Liver (tissue), 9 donors: ENCODE data around the gene ZXDC. TPM values are rescaled to one million over a fixed set of nuclear protein-coding genes. Genes with fewer than 3 reads are reported as not detected.

Experiments
- DNase-seq: peaks from one replicate; pipeline ENCODE4 v3.0.0-alpha.2; 2017; ENCODE audit warnings: low spot score
- H3K27ac ChIP-seq, 2 donors: one replicate each; pipeline ENCODE4 v1.7.0; 2013; ENCODE audit warnings: inconsistent platforms in 2 of 2, low read length in 2 of 2, control low read depth in 1 of 2, low read depth in 1 of 2, mild to moderate bottlenecking in 1 of 2
- H3K27me3 ChIP-seq, 4 donors: one replicate each; pipeline versions ENCODE4 v1.6.1 to v1.7.0; 2013; ENCODE audit warnings: low read length in 3 of 4, inconsistent platforms in 1 of 4, mild to moderate bottlenecking in 1 of 4, moderate library complexity in 1 of 4; ENCODE audit not compliant: control insufficient read depth in 4 of 4, insufficient read depth in 4 of 4
- H3K36me3 ChIP-seq, 4 donors: one replicate each; pipeline versions ENCODE4 v1.6.1 to v1.7.0; 2013; ENCODE audit warnings: low read length in 3 of 4, mild to moderate bottlenecking in 3 of 4, low read depth in 1 of 4, moderate library complexity in 1 of 4; ENCODE audit not compliant: control insufficient read depth in 4 of 4, insufficient read depth in 3 of 4
- H3K4me1 ChIP-seq, 4 donors: one replicate each; pipeline versions ENCODE4 v1.6.1 to v1.7.0; 2013; ENCODE audit warnings: low read length in 3 of 4, mild to moderate bottlenecking in 3 of 4, moderate library complexity in 1 of 4; ENCODE audit not compliant: control insufficient read depth in 4 of 4, insufficient read depth in 4 of 4
- H3K4me3 ChIP-seq, 3 donors: one replicate each; pipeline versions ENCODE4 v1.6.1 to v1.7.0; 2013; ENCODE audit warnings: low read length in 3 of 3, control low read depth in 1 of 3, low read depth in 1 of 3, mild to moderate bottlenecking in 1 of 3
- H3K9ac ChIP-seq, 2 donors: one replicate each; pipeline ENCODE4 v1.7.0; 2013; ENCODE audit warnings: low read length in 2 of 2, mild to moderate bottlenecking in 2 of 2, moderate library complexity in 2 of 2, control low read depth in 1 of 2, low read depth in 1 of 2
- H3K9me3 ChIP-seq, 4 donors: one replicate each; pipeline versions ENCODE4 v1.6.1 to v1.7.0; 2013; ENCODE audit warnings: low read length in 3 of 4; ENCODE audit not compliant: control insufficient read depth in 4 of 4
- EGR1 ChIP-seq, 2 donors: IDR thresholded peaks; 2 replicates each; pipeline ENCODE4 v1.6.1; 2016 to 2018; ENCODE audit warnings: antibody characterized with exemption in 2 of 2, low read depth in 2 of 2
- FOXA1 ChIP-seq: IDR thresholded peaks from 2 replicates; pipeline ENCODE4 v1.6.1; 2016; ENCODE audit warnings: antibody characterized with exemption
- FOXA2 ChIP-seq: IDR thresholded peaks from 2 replicates; pipeline ENCODE4 v1.6.1; 2016; ENCODE audit warnings: antibody characterized with exemption
- JUND ChIP-seq, 2 donors: IDR thresholded peaks; 2 replicates each; pipeline ENCODE4 v1.6.1; 2016; ENCODE audit warnings: antibody characterized with exemption in 2 of 2
- RAD21 ChIP-seq, 2 donors: IDR thresholded peaks; 2 replicates each; pipeline ENCODE4 v1.6.1; 2016; ENCODE audit warnings: antibody characterized with exemption in 2 of 2, mild to moderate bottlenecking in 2 of 2
- RXRA ChIP-seq, 2 donors: IDR thresholded peaks; 2 replicates each; pipeline ENCODE4 v1.6.1; 2017 to 2018; ENCODE audit warnings: antibody characterized with exemption in 2 of 2, mild to moderate bottlenecking in 1 of 2
- YY1 ChIP-seq: IDR thresholded peaks from 2 replicates; pipeline ENCODE4 v1.6.1; 2016; ENCODE audit warnings: antibody characterized with exemption, mild to moderate bottlenecking
- WGBS: extraction: QIAGEN DNeasy Blood & Tissue Kit; methylation state at CpG from one replicate; pipeline ENCODE4 v1.1.7; 2013; 5-methylcytosine and 5-hydroxymethylcytosine counted together
- polyA plus RNA-seq, 2 donors: library from polyadenylated mRNA; stranded (reverse) in 1 of 2; unstranded in 1 of 2; fragments of 200-250 nt in 1 of 2; fragments of >200 nt in 1 of 2; fragmentation: Nextera tagmentation in 1 of 2; extraction: Ambion mirVana in 1 of 2; gene quantifications; one replicate each; pipeline versions ENCODE4 v1.2.1 to v1.2.3, GENCODE V29; 2013 to 2015
- total RNA-seq, 2 donors: library from RNA; depleted of rRNA; stranded (reverse); fragments of >200 nt; gene quantifications; one replicate each; pipeline ENCODE4 v1.2.3, GENCODE V29; 2014
- TF ChIP-seq, protein P1 (sequence below): IDR thresholded peaks from 2 replicates; pipeline ENCODE4 v1.6.1; 2016; ENCODE audit warnings: antibody characterized with exemption, mild to moderate bottlenecking
- TF ChIP-seq, protein P2 (sequence below): IDR thresholded peaks from 2 replicates; pipeline ENCODE4 v1.6.1; 2016; ENCODE audit warnings: antibody characterized with exemption
- TF ChIP-seq, protein P3 (sequence below): fragments of 150-350 bp; IDR thresholded peaks from 2 replicates; pipeline ENCODE4 v1.5.1; 2017; ENCODE audit warnings: improper control_type of control experiment, low read depth, low read length; ENCODE audit not compliant: missing input control
- donor health status: healthy.
- donor health status: healthy.
- donor health status: healthy.
- donor health status: healthy.
- donor health status: healthy.

ZXDC gene
- total and polyA plus RNA-seq, 4 donors, result 7.0 to 42.3 (median 13.9) TPM

DNA sequence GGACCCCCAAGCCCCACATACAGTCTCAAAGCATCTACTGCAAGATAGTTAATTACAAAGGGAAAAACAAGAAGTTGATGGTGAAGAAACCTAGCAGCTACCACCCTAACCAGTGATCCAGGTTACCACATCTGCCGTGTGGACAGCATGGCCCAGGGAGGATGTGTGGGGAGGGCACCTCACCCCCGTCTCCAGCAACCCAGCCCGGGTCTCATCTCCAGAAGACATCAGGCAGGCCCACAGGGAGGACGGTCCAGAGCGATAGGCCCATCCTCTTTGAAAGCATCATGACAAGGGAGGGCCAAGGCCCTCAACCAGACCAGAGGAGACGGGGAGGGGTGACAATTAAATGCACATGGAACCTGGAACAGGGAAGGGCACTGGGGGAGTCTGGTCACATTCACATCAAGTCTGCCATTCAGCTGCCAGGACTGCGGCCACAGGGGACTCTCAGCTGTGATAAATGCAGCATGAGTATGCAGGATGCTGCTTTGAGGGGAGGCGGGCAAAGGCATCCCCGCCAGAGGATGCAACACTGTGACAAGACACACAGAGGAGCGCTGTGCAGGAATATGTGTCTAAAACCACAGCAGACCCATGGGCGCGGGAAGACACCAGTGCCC lies 18.8 kb downstream of the ZXDC start:
- Histone ChIP-seq H3K36me3 (peaks cover 9 to 41% (median 28%) of the 10 kb centered on the region in 4 donors), H3K27ac (no peak overlapping the region), H3K4me1 (peaks cover 5 to 35% (median 22%) of the 10 kb centered on the region in 4 donors), H3K27me3 (no peaks in the 10 kb centered on the region), H3K4me3 (no peak overlapping the region), H3K9ac (no peak overlapping the region), H3K9me3 (no peaks in the 10 kb centered on the region)
- 95% methylated on average over 12 of the region's 12 CpGs for WGBS
- DNase-seq, result no peak
- TF ChIP-seq FOXA2 (no peak), RXRA (IDR thresholded peaks at IDR 0.05) (no peak), EGR1 (IDR thresholded peaks at IDR 0.05; ENCODE audit: low read depth in 2 of 2) (no peak), FOXA1 (no peak), YY1 (no peak), JUND (IDR thresholded peaks at IDR 0.05) (no peak), RAD21 (IDR thresholded peaks at IDR 0.05) (no peak)
- TF ChIP-seq, protein P1, sequence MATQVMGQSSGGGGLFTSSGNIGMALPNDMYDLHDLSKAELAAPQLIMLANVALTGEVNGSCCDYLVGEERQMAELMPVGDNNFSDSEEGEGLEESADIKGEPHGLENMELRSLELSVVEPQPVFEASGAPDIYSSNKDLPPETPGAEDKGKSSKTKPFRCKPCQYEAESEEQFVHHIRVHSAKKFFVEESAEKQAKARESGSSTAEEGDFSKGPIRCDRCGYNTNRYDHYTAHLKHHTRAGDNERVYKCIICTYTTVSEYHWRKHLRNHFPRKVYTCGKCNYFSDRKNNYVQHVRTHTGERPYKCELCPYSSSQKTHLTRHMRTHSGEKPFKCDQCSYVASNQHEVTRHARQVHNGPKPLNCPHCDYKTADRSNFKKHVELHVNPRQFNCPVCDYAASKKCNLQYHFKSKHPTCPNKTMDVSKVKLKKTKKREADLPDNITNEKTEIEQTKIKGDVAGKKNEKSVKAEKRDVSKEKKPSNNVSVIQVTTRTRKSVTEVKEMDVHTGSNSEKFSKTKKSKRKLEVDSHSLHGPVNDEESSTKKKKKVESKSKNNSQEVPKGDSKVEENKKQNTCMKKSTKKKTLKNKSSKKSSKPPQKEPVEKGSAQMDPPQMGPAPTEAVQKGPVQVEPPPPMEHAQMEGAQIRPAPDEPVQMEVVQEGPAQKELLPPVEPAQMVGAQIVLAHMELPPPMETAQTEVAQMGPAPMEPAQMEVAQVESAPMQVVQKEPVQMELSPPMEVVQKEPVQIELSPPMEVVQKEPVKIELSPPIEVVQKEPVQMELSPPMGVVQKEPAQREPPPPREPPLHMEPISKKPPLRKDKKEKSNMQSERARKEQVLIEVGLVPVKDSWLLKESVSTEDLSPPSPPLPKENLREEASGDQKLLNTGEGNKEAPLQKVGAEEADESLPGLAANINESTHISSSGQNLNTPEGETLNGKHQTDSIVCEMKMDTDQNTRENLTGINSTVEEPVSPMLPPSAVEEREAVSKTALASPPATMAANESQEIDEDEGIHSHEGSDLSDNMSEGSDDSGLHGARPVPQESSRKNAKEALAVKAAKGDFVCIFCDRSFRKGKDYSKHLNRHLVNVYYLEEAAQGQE, result no peak

DNA sequence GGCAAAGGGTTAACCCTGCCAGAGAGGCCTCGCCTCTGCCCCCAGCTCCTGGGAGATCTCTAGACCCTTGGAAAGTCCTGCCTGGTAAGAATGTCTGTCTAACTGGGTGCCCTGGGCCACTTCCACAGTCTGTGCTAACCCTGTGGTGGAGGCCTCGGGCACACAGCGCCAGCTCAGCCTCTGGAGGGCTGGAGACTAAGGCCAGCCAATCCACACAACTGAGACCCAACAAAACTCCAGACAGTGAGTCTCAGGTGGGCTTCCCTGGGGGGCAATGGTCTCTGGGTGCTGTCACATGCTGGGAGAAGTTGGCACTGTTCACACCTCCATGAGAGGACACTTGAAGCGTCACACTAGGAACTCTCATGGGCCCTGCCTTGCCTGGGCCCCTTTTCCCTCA lies 19.5 kb downstream of the ZXDC start:
- Histone ChIP-seq H3K4me1 (peaks cover 5 to 31% (median 19%) of the 10 kb centered on the region in 4 donors), H3K36me3 (peaks cover 6 to 39% (median 26%) of the 10 kb centered on the region in 4 donors), H3K27me3 (no peaks in the 10 kb centered on the region), H3K27ac (no peak overlapping the region), H3K4me3 (no peak overlapping the region), H3K9me3 (no peaks in the 10 kb centered on the region), H3K9ac (no peak overlapping the region)
- no peak for DNase-seq
- TF ChIP-seq, protein P2, sequence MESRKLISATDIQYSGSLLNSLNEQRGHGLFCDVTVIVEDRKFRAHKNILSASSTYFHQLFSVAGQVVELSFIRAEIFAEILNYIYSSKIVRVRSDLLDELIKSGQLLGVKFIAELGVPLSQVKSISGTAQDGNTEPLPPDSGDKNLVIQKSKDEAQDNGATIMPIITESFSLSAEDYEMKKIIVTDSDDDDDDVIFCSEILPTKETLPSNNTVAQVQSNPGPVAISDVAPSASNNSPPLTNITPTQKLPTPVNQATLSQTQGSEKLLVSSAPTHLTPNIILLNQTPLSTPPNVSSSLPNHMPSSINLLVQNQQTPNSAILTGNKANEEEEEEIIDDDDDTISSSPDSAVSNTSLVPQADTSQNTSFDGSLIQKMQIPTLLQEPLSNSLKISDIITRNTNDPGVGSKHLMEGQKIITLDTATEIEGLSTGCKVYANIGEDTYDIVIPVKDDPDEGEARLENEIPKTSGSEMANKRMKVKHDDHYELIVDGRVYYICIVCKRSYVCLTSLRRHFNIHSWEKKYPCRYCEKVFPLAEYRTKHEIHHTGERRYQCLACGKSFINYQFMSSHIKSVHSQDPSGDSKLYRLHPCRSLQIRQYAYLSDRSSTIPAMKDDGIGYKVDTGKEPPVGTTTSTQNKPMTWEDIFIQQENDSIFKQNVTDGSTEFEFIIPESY, result no peak
- no peak for TF ChIP-seq FOXA2
- TF ChIP-seq RAD21 (IDR thresholded peaks at IDR 0.05), result no peak
- TF ChIP-seq YY1, result no peak
- no peak for TF ChIP-seq EGR1 (IDR thresholded peaks at IDR 0.05; ENCODE audit: low read depth in 2 of 2)
- TF ChIP-seq, protein P3, sequence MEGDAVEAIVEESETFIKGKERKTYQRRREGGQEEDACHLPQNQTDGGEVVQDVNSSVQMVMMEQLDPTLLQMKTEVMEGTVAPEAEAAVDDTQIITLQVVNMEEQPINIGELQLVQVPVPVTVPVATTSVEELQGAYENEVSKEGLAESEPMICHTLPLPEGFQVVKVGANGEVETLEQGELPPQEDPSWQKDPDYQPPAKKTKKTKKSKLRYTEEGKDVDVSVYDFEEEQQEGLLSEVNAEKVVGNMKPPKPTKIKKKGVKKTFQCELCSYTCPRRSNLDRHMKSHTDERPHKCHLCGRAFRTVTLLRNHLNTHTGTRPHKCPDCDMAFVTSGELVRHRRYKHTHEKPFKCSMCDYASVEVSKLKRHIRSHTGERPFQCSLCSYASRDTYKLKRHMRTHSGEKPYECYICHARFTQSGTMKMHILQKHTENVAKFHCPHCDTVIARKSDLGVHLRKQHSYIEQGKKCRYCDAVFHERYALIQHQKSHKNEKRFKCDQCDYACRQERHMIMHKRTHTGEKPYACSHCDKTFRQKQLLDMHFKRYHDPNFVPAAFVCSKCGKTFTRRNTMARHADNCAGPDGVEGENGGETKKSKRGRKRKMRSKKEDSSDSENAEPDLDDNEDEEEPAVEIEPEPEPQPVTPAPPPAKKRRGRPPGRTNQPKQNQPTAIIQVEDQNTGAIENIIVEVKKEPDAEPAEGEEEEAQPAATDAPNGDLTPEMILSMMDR, result no peak
- WGBS, result 94% methylated on average over 4 of the region's 4 CpGs
